ENCODE measurements around the gene FCN1.

The FCN1 gene

DNA sequence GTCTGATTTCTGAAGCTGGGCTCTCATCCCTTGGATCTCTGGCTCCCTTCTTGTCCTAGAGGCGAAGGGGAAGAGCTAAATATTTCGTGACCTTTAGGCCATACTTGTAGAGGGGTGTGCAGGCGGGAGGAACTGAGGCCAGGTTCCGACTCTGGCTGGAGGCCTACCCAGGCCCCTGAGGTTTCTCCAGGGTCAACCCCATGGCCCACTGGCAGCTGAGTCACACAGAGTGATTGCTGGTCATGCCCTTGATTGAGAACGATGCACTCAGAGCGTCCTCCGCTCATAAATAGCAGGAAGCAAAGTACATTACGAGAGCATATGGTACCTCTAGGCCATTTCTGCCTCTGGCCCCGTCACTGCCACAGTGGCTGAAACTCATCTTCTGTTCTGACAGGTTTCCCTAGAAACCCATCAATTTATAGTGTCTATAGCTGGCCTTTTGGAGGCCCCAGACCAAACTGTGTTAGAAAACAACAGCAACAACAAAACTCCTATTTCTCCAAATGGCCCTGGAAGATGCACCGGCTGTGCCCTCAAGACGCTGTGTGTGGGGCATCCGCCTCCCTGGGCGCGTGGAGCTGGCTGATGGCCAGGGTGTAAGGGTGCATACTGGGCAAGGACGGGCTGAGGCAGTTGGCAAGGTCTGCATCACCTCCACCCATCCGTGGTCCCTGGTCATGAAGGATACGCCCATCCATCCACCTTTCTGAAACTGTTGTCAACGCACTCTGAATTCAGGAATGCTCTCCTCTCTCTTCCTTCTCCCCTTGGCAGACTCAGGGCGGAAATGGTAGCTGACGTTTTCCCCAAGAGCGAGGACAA, 32.9 kb upstream of the FCN1 start:
- DNase-seq: no peak

DNA sequence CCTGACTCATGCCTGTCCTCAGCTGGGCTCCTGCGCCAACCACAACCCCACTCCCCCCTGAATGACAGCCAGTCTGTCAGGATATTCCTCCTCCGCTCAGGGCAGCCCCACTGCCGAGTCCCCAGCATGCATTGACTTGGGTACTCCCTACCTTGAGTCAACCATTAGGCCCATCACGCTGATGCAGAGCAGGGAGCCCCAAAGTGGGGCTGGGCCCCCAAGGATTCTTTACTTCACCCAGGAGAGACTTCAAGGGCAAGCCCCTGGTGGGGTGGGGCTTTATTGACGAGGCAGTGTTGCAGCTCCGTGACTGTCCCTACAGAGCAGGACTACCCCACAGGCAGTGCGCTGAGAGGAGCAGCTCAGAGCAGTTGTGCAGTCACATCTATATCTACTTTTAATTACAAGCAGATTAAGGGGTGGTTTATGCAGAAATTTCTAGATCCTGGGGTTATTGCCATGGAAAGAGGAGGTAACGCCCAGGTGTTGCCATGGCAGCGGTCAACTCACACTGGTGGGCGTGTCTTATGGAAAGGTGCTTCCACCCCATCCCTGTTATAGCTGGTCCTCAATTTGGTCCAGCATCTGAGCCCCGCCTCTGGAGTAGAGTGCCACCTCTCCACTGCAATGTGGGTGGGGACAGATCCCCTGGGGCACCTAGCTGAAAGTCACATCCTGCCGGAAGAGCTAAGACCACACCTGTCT, 32.1 kb upstream of the FCN1 start:
- no peak for DNase-seq

DNA sequence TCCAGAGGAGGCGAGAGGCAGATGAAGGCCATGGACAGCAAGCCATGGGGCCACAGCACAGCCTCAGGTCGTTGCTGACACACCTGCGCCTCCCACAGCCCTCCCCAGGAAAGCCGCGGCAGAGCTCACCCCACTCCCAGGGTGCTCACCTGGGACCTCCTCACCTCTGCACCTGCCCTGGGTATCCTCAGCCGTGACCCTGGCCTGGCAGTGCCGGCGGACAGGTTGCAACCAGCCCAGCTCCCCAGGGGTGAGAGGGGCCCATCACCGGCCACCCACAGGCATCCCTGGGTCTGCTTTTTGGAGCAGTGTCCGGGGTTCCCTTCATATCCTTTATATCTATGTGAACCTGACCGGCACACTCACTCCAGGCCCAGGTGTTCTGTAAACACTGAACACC, 30.4 kb upstream of the FCN1 start:
- DNase-seq: no peak

DNA sequence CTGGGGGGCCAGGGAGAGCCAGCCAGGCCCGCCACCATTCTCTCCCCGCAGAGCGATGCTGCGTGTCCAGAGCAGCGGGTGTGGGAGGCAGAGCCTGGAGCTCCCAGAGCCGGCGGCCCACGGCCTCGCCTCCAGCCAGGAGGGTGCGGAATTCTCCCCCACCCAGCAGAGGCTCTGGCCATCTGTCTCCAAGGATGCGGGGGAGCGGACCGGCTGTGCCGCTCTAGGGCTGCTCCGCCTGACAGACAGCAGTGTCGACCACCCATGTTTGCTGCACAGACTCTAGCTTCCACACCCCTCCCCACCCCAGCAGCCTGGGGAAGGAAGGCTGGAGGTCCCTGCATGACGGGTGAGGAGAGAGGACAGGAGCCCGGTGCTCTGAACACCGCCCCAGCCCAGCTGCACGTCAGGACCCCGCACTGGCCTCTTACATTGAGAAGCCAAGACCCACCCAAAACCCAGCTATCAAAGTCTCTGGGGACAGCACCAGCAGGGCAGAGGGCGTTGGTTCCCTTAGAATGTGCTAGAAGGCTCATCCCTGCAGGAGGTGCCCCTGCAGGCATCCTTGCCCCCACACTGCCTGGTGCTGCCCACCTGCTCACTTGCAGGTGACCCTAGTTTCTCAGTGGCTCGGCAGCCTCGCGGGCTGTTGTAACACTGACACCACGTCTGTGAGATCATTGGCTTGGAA, 29.7 kb upstream of the FCN1 start:
- no peak for DNase-seq

DNA sequence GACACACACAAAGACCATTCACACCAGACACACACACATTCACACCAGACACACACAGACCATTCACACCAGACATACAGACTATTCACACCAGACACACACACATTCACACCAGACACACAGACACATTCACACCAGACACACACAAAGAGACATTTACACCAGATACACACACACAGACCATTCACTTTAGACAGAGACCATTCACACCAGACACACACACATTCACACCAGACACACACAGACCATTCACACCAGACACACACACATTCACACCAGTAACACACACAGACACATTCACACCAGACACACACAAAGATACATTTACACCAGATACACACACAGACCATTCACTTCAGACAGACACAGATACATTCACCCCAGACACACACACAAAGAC, 29.0 kb upstream of the FCN1 start:
- DNase-seq: no peak

DNA sequence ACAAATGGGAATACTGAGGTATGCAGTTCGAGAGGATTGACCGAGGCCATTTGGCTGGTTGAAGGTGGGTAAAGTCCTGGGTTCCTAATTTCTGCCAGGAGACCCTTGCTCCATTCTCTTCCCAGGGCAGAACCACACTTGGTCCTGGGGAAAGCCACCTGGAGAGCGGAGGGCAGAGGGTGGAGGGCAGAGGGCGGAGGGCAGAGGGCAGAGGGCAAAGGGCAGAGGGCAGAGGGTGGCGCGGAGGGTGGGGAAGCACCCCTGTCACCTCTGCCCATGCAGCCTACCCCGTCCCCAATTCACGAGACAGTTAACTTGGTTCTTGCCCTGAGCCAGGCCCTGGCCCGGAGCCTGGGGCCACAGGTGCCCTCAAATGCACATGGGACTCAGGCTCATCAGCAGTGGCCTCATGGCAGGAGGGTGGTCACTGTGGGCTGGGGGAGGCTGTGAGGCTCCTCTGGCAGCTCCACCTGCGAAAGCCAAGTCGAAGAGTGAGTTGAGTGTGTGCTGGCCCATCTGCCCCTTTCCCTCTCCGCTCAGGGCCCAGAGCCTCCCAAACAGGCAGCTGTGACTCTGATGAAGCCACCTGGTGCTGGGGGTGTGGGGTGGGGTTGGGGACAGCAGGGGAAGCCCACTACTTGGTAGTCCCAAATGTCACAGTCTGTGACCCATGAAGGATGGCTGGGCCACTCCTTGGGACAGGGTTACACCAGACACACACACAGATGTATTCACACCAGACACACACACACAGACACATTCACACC, 28.0 kb upstream of the FCN1 start:
- DNase-seq: no peak

DNA sequence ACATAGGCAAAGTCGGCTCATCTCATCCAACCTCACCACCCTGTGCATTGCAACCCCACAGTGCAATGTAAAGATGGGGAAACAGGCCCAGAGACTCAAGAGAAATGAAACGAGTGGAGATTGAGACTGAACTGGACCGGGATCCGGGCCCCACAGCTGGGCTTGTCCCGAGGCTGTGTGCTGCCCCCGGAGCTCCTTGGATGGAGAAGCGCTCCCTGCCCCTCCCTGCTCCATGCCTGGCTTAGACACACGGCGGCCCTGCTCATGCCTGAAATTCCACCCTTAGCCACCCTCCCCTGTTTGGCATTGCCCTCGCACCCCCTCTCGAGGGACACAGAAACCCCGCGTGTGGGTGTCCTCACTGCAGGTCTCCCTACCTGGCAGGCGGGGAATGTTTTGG, 27.2 kb upstream of the FCN1 start:
- no peak for DNase-seq

DNA sequence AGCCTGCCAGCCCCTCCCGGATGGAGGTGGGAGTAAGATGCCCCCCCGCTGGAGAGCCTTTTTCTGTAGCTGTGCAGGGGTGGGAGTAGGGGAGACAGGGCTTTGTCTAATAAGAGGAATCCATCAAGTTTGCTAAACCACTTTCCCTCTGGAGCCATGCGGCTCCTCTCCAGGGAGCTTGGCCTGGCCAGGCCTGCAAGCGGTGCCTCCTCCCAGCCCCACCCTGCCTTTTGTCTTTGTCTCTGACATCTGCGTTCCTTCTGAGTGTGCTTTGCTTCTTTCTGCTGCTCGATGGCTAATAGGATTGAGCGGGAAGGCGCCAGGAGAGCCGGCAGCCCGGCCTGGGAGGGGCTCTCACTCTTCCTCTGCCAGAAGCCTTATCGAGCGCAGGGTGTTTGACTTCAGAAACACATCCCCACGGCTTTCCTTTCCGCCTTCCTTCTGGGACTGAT, 26.7 kb upstream of the FCN1 start:
- no peak for DNase-seq

DNA sequence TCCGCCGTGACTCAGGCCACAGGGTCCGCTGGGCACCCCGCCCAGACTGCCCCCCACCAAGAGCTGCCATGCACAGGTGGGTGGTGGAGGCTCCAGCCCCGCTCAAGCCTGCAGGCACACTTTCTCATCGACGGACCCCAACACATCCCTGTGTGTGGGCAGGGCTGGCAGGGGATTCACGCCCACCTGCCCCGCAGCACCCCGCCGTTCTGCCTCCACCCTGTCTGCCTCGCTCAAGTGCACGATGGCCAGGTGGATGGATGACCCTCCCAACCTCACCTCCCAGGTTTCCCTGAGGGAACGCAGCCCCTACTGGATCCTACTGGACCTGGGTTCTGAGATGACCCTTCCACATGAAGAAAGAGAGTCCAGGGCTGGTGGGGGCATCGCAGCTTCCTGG, 26.1 kb upstream of the FCN1 start:
- DNase-seq: no peak

DNA sequence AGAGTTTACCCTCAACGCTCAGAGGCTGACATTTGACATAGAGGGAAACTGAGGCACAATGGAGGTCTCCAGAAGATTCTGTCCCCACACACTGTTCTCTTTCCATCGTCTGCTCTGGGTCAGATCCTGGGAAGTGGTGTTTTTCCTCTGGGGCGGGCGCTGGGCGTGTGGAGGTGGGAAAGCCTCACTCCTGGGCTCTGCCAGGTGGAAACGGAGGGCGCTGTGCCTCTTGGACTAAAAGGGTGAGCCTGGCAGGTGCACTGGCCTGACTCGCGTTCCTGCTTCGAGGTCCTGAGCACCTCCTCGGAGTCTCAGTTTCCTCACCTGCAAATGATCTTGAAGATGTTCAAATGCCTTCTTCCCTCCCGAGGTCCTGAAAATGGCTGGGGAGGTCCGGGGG, 25.7 kb upstream of the FCN1 start:
- DNase-seq: no peak

DNA sequence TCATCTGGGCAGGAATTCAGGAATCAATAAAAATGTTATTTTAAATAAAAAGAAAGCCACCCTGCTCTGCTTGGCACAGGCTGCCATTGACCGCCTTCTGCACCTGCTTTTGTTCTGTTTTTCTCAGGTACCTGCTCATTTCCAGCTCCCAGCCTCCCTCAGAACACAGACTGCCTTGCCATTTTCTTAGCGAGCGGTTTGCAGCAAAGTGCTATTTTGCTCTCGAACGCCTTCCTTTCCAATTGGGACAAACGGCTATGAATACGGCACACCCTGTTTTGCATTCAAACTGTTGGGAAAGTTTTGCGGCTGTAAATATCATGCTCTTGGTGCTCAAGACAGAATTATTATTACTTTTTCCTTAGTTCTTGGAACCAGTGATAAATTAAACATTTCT, 25.1 kb upstream of the FCN1 start:
- no peak for DNase-seq

DNA sequence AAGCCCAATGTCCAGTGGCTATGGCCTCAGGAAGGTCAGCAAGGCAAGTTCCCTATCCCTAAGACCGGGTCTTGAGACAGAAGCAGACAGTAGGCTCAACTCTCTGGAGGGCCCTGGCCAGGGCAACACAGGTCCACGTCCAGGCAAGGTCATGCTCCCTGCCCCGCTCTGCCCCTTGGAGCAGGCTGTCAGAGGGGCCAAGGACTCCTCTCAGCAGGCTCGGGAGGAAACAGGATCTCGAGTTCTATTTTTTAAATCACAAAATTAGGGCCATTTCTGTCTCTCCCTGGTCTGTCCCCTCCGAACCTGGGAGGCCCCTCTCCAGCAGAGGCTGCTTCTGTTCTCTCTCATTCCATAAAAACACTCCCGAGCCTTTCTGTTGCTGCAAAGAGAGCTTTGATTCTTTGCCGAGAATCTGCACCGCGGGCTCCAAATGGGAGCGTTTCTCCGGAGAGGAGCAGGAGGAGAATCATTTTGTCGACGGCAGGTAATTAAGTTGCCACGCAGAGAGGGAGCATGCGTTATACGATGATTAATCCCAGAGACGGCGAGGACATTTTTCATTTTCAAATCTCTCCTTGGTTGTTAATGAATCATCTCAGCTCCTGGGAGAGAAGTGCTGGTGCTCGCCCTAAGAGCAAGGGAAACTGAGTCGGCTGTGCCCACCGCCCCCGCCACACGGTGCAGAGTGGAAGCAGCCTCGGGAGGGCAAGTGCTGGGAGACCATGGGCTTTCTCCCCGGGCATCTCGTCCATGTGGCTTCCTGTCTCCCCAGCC, 24.5 kb upstream of the FCN1 start:
- no peak for DNase-seq

DNA sequence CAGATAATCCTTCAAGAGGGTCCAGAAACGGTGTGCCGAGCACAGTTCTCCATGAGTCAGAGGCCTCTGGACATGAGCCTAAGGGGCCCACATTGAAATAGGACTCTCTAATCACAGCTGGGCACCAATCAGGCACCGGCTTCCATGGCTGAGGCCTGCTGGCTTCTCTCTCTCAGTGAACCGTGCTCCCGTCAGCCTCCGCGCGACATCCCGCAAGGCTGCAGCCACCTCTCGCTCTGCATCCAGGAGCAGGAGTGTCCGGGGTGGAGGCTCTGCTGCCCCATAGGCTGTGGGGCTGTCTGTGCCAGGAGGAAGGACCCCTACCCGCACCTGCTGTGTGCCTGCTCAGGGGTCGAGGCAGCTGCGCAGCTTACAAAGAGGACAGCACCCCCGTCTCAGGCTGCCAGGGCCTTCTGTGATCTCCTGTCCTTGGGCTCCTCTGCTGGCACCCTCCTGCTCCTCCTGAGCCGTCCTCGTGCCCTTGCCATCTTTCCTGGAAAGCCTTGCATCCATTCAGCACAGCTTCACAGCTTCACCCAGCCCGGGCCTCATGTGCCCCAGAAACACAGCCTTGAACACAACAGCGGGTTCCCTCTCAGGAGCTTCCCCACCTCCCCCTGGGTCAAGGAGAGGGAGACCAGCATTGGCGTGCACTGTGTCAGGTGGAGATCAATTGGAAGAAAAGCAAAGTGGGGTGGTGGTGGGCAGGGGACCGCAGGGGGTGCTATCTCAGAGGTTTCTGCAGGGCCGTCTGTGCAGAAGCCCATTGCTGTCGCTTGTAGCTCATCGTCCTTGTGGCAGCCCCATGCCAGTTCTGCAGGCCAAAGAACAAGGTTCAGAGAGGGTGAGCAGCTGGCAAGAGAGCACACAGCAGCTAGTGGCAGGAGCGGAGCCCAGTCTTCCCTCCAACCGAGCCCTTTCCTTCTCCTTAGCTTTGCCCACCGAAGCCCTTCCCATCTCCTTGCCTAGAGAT, 22.8 kb upstream of the FCN1 start:
- DNase-seq: no peak

DNA sequence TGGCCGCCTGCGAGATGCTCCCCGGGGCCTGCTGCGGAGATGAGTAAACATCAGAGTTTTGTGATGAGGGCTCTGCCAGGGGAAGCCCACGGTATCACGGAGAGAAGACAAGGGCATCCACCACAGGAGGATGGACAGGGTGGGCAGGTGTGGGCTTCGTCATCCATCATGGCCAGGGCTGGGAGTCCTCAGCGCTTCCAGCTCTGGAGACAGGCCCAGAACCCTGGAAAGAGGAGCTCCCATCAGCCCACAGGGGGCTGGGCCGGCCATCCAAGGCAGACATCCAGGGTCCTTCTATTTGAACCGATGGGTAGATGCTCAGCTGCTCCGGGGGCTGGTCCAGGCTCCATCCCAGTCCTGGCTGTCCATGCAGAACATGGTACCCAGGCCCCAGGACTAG, 22.1 kb upstream of the FCN1 start:
- DNase-seq: no peak

DNA sequence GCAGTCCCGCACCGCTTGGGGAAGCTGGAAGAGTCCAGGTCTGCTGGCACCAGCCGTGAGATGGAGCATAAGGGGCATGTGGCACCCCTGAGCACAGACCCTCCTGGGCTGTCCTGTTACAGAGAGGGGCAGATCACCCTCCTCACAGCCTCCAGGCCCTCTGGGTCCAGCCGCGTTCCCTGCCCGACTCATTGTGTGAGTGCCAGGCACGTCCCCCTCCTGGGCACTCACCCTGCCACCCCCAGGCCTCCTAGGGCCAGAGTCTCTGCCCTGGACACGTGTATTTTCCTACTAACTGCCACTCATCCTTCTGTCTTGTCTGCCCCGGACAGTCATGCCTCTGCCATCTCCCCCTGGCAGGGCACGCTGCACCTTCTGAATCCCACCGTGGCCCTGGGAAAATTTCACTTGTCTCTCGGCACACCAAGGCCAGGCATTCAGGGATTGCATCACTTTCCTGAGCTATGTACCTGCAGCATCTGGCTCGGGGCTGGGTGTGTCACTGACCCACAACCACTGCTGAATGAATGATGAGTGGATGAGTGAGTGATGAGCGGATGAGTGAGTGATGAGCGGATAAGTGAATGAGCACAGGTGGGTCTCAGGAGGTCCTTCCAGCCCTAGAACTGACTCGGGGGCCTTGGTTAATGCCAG, 21.5 kb upstream of the FCN1 start:
- no peak for DNase-seq

DNA sequence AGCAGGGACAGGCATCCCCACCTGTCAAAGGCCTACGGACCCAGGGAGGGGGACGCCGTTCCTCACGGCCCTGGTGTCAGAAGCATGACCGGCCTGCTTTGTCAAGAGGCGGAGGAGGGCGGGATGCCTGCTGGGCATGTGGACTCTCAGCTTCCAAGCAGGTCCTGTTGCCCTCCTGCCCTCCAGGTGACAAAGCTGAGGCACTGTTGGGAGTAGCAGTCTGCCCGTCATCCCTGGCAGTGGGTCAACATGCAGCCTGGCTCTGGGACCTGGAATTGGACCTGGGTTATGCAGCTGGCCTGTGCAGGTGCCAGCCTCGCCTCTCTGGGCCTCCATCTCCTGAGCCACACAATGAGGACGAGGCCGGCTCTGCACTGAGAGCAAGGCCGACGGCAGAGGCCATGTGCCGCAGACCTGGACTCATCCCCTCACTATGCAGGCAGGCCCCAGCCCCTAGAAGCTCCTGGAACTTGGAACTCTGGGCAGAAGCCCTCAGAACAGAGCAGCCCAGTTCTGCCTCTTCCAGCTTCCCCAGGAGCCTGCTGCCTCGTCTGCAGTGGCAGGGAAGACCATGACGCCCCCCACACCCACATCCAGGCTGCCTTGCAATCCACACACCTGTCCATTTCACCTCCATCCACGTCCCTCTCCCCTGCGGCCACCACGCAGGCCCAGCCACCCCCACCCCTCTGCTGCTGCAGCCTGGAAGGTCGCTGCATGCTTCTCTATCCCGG, 20.8 kb upstream of the FCN1 start:
- DNase-seq: no peak

DNA sequence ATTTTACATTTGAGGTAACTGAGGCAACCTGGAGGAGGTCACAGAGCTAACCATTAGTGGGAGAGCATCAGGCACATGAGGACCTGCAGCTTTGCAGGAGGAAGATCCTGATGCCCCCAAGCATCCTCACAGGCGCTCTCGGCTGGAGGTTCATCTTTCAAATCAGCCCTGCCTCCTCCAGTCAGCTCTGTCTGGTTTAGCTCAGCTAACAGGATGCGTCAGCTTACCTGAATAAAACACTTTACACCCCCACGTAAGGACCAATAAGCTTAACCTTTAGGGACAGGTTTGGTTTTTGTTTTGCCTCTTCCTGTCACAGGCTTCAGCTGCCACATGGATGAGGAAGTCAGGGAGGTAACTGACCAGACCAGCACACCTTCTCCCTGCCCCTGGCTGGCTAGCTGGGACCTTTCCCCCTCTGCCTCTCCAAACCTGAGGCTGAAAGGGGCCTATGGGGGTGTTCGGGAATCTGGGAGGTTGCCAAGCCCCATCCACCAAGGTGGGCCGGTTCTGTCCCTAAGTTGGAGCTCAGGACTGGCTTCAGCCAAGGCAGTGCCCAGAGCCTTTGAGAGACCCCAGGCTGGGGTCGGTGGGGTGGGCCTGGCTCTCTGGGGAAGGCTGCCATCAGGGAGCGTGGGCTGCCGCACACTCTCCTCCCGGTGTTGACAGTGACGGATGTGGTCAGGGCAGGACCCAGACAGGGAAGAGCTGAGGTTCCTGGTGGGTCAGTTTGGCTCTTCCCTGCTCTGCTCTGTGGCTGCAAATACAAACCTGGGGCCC, 20.0 kb upstream of the FCN1 start:
- no peak for DNase-seq

DNA sequence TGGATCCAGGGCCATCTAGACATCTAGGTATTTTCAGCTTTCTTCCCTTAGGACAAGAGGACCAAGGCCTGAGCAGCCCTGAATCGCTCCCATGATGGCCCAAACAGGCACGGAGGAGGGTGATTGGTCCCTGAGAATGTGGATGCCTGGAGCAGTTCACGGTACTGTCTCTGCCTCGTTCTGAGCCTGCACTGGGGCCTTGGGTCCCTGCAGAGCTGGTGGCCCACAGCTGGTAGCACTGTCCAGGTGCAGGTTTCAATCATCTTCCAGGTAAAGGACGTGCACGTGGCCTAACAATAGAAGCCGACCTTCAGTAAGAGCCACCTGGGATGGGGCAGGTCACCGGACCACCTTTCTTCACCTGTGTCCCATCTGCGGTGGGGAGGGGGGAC, 19.4 kb upstream of the FCN1 start:
- DNase-seq: no peak

Measured in fibroblast of upper back skin (primary cell).